Measurements from ENCODE around the gene GTF3C4.

The GTF3C4 gene

DNA sequence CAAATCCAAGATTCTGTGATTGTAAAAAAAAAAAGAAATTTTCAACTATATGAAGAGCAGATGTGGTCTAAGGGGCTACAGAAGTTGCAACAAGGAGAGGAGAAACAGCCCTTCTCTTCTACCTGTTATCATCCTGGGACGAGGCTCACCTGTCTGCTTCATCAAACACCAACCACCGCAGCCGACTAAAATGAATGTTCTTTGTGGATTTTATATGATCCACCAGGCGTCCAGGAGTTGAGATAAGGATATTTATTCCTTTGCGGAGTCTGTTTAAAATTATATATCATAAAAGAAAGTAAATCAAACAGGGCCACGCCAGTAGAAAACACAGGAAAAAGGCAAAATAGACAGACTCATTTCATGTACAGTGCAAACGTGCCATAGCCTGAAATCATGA is 22.0 kb upstream of the GTF3C4 start:
- no peak for FAIRE-seq

DNA sequence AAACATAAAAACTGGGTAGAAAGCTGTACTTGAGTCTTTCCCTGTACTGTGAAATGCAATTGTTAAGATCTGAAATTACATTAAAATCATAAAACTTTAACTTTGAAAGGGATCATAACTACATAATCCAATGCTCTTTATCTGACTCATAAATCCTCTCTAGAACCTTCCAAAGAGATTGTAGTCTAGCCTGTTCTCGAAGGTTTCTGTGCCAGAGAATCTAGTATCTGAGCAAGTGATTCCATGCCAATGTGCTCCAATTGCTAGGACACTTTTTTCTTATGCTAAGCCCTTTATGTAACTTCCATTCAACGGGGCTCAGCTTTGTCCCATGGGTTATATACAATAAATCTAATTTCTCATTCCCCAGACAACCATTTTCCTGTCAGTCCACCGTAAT is 21.6 kb upstream of the GTF3C4 start:
- no peak for FAIRE-seq

DNA sequence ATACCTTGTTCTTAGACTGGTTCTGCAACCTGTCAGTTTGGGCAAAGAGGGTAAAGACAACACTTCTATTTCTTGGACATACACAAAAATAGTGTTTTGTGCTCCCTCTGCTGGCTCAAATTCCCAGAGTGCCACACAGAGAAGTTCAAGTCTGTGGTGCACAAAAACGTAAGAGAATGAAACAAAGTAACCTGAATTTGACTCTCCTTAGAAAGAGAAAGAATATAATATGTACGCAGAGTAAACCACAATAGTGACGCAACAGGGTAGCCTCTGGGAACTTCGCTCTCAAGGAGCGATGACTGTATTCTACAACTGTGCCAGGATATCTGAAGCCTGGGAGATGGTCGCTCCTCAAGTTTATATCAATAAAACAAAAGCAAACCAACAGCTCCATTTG is 19.0 kb upstream of the GTF3C4 start:
- FAIRE-seq, result no peak

DNA sequence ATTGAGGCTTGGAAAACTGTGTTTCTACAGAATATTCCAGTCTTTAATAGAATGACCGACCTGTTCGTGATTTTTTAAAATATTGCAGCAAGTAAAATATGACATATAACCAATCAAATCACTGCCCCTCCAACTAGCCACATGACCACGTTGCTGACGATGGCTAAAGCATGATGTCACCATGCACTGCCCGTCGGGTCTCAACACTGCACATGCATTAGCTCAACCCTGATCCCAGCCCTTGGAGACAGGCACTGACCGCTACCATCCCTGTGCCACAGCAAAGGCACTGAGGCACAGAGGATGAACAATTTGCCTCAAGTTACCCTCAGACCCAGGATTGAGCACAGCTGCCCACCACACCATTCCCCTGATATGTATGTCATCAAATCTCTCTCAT is 14.0 kb upstream of the GTF3C4 start:
- no peak for FAIRE-seq

DNA sequence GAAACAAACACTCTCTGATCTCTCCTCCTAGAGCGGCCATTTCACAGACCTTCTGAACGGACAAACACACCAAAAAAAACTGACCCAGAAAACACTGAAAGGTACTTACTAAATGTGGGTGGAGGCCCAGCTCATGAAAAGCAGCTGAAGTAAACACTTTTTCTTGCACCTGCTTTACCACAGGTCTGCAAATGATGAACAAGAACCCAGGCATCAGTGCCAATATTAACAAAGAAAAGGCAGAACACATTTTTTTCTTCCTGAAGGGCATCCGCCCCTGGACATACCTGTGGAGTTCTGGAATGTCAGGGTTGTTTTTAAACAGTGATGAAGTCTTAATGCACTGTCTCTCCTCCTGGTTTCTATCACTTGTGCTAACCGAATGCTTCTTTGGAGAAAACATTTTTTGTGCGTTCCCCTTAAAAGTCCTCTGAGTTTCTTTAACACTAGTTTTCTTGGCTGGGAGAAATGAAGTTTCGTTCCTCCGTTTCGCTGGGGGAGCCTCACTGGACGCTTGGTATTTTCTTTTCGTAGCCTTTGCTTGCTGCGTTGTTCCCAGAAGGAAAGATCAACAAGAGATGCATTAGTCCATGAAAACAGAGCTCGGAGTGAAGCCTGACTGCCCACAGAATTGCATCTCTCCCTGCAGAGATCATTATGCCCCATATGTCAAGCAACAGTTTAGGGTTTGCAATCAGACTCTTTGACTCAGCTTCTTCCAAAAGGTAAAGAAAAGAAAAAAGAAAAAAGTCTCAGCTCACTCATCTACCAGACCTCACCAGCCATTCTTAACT is 7.9 kb upstream of the GTF3C4 start:
- FAIRE-seq, result no peak

DNA sequence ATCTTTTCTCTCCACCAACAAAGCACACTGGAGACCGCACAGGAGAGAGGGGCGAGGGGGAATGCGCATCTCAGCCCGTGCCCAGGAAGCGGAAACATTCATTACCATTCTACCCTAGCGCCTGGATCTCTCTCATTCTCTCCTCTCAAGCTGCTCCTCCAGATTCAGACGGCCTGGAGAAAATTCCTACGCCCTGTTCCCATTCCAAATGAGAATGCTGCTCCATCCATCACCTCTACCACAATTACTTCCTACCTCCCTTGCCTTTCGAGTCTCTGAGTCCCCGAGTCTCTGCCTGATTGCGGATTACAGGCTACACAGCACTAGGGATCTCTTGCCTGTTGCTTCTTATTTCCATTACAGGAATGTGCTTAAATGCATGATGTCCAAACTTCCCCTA is 7.1 kb upstream of the GTF3C4 start:
- no peak for FAIRE-seq

DNA sequence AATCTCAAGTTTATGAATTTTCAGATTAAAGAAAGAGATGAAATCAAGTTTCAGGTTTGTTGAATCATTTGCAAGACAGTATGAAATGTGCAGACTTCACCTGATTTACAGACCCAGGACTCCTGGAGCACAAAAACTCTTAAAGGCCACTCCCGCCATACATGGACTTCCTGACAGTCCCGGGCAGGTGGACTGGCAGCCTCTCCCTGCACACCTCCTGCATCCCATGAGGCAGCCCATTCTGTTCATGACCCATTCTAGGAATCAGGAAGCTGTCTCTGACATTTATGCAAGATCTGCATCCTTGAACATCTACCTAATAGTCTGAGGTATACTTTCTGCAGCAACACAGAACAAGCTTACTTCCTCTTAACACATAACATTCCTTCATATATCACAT is 6.4 kb upstream of the GTF3C4 start:
- no peak for FAIRE-seq

DNA sequence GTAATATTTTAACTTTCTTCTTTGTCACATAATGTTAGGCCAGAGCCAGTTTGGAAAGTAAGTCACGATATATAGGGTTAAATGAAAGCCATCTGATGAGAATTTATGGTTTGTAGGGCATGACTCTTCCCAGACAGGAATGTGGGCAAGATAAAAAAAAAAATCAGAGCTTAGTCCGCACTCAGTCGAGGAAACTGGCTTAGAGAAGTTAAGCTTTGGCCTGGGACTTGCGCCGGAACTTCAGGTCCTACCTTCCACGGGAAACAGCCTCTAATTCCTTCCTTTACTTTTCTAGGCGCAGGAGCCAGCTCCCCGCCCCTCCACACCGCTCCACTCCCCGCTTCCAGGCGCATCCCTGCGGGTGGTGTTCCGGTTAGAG is 956 bp upstream of the GTF3C4 start:
- FAIRE-seq, result no peak

DNA sequence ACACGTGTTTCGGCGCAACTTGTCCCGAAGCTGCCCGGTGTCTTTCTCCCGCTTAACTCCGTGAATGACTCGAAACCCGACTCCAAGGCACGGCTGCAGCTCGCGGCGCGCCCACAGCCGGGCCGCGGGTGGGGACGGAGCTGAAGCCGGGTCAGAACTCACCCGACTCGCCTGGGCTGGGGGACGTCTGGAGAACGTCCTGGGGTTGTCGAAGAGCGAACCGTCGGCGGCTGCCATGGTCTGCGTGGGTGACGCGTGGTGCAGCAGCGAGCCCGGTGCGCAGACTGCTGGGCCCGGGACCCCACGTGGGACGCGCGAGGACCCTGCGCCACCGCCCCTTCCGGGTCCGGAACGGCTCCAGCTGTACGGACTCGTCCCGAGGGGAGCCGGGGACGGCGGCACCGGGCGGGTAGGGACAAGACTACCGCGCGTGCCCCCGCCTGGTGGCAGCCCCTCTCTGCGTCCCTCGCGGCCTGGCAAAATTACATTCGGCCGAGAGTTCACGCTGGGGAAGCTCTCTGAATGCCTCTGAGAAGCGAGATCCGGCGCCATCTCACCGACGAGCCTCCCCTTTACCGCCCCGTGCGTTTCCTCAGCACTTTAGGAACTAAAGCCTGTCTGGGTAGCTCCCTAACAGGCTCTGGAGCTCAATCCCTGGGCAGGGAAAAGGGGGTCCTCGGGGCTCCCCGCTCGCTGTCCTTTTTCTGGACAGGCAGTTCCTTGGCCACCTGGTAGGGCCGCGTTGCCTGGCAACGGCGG is 387 bp upstream of the GTF3C4 start, which contains the start of gene DDX31:
DDX31 (minus strand) TSS at position 286 of the 759 bp plus-strand sequence; CDS start at position 237, 49 bp downstream.
- no peak for FAIRE-seq

DNA sequence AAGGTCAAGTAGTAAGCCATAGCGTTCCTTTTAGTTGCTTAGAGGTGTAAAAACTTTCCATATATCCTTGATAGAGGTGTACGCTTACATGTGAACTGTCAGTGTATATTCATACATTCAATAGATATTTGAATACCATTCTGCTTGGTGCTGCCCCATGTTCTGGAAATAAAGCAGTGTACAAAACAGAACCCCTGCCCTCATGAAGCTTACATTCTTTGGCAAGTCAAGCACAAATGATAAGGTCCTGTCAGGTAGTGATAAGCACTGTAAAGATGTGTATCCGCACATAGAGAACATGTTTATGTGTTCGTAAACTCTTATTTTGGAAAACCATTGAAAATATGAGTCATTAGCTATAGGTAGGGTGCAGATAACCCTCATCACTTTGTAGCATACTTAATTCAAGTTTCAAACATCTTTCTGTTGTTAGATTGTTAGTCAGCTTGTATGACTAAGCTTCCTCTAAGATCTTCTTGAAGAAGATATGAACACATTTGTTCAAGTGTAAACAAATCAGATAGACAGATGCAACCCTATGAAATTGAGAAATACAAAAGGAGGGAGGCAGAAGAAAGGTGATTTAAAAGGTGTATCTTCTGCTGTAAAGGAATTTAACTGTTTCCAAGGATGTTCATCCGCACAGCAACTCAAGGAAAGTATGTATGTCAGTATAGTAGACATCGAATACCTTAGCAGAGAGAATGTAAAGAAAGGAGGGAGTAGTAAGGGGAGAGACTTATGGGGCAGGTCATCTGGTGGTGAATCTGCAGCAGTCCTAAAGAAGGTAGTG is 1.6 kb downstream of the GTF3C4 start:
- no peak for FAIRE-seq

DNA sequence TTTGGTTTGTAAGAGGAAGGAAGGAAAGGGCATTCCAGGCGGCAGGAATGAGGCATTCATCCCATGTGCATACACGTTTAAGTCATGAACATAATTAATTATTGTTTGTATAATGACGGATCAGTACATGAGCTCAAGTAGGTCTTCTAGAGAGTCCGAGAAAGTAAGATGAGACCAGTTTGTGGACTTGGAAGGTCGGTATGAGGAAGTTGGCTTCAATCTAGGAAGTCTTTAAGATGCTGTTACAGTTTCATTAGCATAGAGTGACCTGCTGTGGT is 2.1 kb downstream of the GTF3C4 start:
- FAIRE-seq, result no peak

DNA sequence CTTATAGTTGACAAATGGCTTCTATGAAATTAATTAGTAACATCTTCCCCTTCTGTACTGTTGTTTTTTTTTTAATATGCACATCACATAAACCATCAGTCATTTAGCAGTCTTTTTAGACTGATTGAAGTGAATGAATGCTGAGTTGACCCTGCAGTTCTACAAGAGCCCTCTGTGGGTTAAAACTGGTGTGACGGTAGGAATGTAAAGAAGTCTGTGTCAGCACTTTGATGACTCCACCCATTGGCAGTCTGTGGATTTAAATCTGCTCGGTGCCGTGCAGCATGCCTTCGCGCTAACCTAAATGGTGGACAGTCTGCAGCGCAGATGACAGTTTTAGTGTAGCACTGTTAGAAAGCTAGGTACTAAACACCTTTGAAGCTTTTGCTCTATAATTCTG is 3.1 kb downstream of the GTF3C4 start:
- no peak for FAIRE-seq

DNA sequence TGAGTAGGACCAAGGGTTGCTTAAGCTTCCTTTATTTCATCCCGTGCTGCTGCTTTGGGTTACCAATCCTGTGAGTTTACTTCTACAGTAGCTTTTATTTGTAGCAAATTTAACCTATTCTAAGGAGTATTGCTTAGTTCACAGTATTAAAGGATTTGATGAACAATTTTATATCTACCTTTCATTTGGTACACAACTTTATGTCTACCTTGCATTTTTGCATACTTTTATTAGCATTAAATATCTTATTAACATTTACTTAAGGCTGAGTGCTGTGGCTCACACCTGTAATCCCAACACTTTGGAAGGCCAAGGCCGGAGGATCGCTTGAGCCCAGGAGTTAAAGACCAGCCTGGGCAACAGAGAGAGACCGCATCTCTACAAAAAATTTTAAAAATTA is 4.2 kb downstream of the GTF3C4 start:
- FAIRE-seq, result no peak

DNA sequence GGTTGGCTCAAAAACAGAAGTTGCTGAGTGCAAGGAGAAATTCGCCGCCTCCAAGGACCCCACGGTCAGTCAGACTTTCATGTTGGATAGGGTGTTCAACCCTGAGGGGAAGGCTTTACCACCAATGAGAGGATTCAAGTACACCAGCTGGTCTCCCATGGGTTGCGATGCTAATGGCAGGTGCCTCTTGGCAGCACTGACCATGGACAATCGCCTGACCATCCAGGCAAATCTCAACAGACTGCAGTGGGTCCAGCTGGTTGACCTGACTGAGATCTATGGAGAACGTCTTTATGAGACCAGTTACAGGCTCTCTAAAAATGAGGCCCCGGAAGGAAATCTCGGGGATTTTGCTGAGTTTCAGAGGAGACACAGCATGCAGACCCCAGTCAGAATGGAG is 7.7 kb downstream of the GTF3C4 start:
- FAIRE-seq, result no peak

DNA sequence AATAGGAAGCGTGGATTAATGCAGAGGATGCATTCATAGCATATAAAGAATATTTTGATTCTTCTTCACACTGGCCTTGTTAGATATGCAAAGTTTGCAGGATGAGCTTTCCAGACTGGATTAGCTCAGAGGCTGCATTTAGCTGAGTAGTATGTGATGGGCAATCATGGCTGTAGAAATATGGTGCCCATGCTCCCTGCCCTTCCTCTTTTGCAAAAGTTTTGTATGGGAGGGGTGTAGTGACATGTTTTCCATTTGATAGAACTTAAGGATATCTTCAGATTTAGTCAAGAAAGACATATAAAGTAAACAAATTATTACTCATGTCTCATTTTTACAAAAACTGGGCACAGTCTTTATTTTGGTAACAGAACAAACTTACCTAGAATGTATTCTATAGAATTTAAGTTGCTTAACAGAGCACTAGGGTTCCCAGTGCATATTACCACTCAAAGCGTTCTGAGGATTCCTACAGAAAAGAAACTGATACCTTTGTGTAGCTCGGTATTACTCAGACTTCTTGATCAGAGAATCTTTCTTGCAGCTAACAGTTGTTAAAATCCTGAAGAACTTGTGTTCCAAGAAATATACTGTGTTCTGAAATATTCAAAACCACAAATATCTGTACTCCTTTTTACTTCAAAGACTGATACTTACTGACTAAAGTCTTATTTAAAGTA is 9.8 kb downstream of the GTF3C4 start:
- no peak for FAIRE-seq

DNA sequence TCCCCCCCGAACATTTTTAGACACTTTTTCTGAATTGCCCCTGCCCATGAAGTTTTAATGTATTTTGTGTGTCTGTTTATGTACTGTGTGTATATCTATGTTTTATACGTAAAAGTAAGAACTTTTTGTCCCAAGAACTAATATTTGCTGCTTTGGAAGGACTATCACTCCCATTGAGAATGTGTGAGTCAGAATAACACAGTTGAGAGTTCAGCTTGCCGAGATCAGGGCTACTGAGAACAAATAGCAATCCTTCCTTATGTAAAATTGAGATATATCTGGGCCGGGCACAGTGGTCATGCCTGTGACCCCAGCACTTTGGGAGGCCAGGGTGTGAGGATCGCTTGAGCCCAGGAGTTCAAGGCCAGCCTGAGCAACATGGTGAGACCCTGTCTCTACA is 11.3 kb downstream of the GTF3C4 start:
- FAIRE-seq, result no peak

DNA sequence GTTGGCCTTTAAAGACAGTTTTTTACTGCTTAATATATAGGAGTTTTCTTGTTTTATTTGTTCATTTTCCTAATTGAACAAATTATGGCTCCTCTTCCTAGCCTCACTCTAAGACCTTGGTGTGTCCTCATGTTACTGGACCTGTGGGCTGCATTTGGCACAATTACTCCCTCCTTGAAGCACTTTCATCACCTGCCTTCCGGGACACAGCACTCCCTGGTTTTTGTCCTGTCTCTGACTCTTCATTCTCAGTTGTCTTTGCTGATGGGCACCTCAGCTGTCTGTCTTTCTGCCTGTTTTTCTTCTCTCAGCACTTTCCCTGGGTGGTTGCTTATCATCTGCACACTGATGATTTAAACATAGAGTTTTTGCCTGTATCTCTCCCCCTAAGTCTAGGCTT is 13.6 kb downstream of the GTF3C4 start:
- no peak for FAIRE-seq

DNA sequence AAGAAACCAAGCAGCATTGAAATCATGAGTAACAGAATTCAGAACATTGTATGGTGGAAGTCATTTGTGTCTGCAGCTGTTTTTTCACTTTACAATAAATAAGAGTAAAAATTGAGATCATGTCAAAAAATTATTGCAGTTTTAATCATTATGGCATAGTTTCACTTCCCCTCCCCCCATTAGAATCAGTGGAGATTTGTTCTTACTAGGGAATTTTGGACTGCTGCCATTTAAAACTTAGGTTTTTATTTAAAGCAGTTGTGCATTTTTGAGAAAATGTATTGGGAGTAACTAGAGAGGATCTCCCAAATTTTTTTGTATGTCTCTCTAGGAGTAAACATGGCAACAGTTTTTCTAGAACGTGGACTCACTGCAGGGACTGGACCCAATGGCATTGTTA is 20.4 kb downstream of the GTF3C4 start:
- FAIRE-seq, result no peak

DNA sequence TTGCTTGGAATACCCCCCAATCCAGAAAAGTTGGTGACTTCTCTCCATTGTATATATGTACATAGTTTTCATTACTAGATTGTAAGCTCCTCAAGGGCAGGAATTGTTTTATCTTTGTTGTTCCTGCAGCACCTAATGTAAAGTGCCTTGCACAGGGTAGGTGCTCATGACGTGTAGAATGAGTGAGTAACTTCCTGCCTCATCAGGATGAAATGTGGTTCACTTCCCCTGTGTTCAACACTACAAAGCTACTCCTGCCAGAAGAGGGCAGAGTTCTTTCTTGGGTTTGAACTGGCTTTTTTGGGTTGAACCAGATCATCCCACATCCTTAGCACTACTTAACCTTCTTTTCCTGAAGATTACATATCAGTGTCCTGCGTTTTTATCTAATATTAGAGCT is 23.9 kb downstream of the GTF3C4 start:
- FAIRE-seq, result no peak

DNA sequence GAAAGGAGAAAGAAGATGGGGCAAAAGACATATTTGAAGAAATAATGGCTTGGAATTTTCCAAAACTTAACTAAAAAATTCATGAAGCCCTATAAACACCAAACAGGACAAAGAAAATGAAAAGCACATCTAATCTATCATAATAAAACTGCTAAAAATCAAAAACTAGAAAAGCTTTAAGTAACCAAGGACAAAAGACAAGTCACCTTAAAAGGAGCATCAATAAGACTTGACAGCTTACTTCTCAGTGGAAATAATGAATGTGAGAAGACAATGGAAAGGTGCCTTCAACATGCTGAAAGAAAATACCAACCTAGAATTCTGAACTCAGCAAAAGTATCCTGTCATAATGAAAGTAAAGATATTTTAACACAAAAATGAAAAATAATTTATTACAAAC is 27.0 kb downstream of the GTF3C4 start:
- no peak for FAIRE-seq

DNA sequence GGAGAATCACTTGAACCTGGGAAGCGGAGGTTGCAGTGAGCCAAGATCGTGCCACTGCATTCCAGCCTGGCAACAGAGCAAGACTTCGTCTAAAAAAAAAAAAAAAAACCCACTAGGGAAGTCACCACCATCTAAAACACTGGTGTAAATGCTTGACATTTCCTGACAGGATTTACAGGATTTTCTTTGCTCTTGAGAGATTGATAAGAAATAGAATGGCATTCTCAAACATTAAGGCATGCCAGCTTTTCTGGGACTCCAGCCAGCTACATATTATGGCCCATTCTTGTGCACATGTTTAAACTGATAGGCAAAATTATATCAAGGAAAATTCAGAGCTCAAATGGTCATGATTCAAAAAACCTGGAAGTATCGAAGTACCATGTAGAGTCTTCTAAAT is 28.7 kb downstream of the GTF3C4 start:
- FAIRE-seq, result no peak

DNA sequence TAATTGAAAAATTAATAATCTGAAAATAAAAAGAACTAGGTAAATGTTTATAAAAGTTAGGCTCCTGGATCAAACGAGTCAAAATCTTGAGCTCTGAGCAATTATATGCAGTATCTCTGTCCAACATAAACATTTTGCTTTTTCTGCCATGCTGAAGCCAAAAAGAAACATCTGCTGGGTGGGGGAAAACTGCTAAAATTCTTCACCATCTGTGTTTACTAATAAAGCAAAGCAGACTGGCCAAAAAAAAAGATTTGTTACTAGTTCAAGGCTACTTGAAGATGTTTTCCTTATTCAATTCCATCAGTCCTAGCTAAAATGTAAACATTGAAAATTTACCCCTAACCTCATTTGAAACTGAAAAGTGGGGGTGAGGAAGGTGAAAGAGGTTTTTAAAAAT is 29.7 kb downstream of the GTF3C4 start:
- peak; percentile 94 for FAIRE-seq

DNA sequence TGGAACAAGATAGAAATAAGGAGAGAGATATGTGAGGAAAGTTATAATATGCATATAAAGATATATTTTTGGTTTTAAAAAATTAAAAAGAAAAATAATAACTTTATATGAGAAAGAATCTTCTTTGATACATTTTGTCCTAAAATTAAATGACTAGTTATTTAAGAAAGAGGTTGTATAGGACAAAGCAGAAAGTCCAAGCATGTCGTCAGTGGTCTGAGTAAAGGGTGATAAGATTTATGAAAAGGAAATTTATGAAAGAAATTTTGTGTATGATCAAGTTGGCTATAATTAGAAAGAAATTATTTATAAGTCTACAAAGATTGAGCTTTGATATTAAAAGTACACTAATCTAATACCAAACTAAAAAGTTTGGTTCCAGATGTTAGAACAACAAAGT is 32.0 kb downstream of the GTF3C4 start:
- no peak for FAIRE-seq
